ENCODE data around the gene THEMIS2. TPM values are rescaled to one million over a fixed set of nuclear protein-coding genes. Genes with fewer than 3 reads are reported as not detected.

THEMIS2 gene
- polyA plus RNA-seq, 1 donor (not counting 4 experiments of a cell fraction or from before 2014, with no cell fraction given): 1.3 TPM

DNA sequence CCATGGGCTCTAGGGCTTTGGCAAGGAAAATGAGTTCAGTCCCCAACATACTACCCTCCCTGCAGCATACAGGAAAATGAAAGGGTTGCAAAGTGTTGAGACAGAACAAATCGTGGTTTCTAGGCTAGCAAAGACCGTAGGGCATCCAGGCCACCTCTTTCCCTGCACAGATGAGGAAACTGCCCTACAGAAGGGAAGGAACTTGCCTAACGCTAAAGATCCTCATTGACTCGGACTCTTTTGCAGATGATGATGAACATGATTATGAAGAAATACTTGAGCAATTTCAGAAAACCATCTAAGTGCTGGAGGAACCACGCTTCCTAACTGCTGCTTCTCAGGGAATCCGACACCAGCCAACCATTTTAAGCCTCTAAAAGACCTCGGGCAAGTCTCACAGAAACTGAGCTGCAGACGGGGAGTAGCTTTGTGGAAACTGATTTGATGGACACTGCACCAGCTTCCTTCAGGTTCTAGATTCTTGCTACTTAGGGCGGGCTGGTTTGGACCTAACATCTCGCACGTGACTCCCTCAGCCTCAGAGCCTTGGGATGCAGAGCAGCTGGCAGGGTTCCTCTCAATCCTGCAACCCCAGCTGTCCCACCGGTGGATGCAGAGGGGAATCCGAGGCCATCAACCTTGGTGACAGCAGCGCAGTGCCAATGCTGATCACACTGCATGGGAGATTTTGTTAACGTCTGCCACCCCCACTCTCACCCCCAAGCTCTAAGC, 13.4 kb downstream of the THEMIS2 start:
- H3K9ac ChIP-seq (ENCODE audit: control insufficient read depth, extremely low read depth, insufficient read depth, low read length): no peak overlapping the region

GRCh38 chr1:27886353-27886679, 14.0 kb downstream of the THEMIS2 start:
- dilution Hi-C loops (cut with MboI; ENCODE audit: extremely low pct_ligation_motif_present, low sequenced_read_pairs): no loop called here
- Histone ChIP-seq H3K79me2 (ENCODE audit: control insufficient read depth, insufficient read depth, low read length) (no peaks in the 10 kb centered on the region), H3K9me1 (ENCODE audit: control insufficient read depth, extremely low read depth, insufficient read depth, low read length) (no peaks in the 10 kb centered on the region), H3K4me2 (ENCODE audit: control insufficient read depth, extremely low read depth, insufficient read depth, low read depth, low read length) (no peak overlapping the region), H3K9me3 (ENCODE audit: control insufficient read depth, low read depth, low read length) (no peaks in the 10 kb centered on the region), H3K4me1 (ENCODE audit: control insufficient read depth, extremely low read depth, insufficient read depth, low read length) (no peaks in the 10 kb centered on the region), H3K4me3 (ENCODE audit: control insufficient read depth in 2 of 3, extremely low read depth in 1 of 3, insufficient read depth in 2 of 3, low read depth in 1 of 3, low read length in 3 of 3) (no peak overlapping the region), H4K20me1 (ENCODE audit: control insufficient read depth, extremely low read depth, insufficient read depth, low read length) (no peaks in the 10 kb centered on the region), H3K27me3 (ENCODE audit: control insufficient read depth, extremely low read depth, insufficient read depth, low read length) (no peaks in the 10 kb centered on the region), H3K9ac (ENCODE audit: control insufficient read depth, extremely low read depth, insufficient read depth, low read length) (no peak overlapping the region), H2AFZ (ENCODE audit: control insufficient read depth, low read length) (no peak overlapping the region), H3K36me3 (ENCODE audit: control insufficient read depth in 2 of 2, extremely low read depth in 1 of 2, insufficient read depth in 2 of 2, low read length in 2 of 2) (peaks cover 1 to 4% of the 10 kb centered on the region in 2 experiments), H3K27ac (ENCODE audit: control insufficient read depth, insufficient read depth, low read length) (no peak overlapping the region)
- no peak for TF ChIP-seq EZH2 (IDR thresholded peaks at IDR 0.05; ENCODE audit: low read length)
- TF ChIP-seq, protein P1, sequence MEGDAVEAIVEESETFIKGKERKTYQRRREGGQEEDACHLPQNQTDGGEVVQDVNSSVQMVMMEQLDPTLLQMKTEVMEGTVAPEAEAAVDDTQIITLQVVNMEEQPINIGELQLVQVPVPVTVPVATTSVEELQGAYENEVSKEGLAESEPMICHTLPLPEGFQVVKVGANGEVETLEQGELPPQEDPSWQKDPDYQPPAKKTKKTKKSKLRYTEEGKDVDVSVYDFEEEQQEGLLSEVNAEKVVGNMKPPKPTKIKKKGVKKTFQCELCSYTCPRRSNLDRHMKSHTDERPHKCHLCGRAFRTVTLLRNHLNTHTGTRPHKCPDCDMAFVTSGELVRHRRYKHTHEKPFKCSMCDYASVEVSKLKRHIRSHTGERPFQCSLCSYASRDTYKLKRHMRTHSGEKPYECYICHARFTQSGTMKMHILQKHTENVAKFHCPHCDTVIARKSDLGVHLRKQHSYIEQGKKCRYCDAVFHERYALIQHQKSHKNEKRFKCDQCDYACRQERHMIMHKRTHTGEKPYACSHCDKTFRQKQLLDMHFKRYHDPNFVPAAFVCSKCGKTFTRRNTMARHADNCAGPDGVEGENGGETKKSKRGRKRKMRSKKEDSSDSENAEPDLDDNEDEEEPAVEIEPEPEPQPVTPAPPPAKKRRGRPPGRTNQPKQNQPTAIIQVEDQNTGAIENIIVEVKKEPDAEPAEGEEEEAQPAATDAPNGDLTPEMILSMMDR (optimal IDR thresholded peaks at IDR 0.05 in 1 of 3, IDR thresholded peaks at IDR 0.05 in 1 of 3, conservative IDR thresholded peaks at IDR 0.05 in 1 of 3; ENCODE audit: extremely low read depth in 1 of 3, insufficient read depth in 2 of 3, low read length in 3 of 3): no peak
- FAIRE-seq (no peak), DNase-seq (ENCODE audit: low read depth, low spot score) (no peak)

More for the DNA sequence above, 13.4 kb downstream of the THEMIS2 start:
- Histone ChIP-seq H3K79me2 (ENCODE audit: control insufficient read depth, insufficient read depth, low read length) (no peaks in the 10 kb centered on the region), H3K4me2 (ENCODE audit: control insufficient read depth, extremely low read depth, insufficient read depth, low read depth, low read length) (no peak overlapping the region), H3K36me3 (ENCODE audit: control insufficient read depth in 2 of 2, extremely low read depth in 1 of 2, insufficient read depth in 2 of 2, low read length in 2 of 2) (peaks cover 1 to 4% of the 10 kb centered on the region in 2 experiments), H3K9me3 (ENCODE audit: control insufficient read depth, low read depth, low read length) (no peaks in the 10 kb centered on the region), H3K9me1 (ENCODE audit: control insufficient read depth, extremely low read depth, insufficient read depth, low read length) (no peaks in the 10 kb centered on the region), H4K20me1 (ENCODE audit: control insufficient read depth, extremely low read depth, insufficient read depth, low read length) (no peaks in the 10 kb centered on the region), H3K27ac (ENCODE audit: control insufficient read depth, insufficient read depth, low read length) (no peak overlapping the region), H3K27me3 (ENCODE audit: control insufficient read depth, extremely low read depth, insufficient read depth, low read length) (no peaks in the 10 kb centered on the region), H3K4me1 (ENCODE audit: control insufficient read depth, extremely low read depth, insufficient read depth, low read length) (no peaks in the 10 kb centered on the region), H2AFZ (ENCODE audit: control insufficient read depth, low read length) (no peak overlapping the region), H3K4me3 (ENCODE audit: control insufficient read depth in 2 of 3, extremely low read depth in 1 of 3, insufficient read depth in 2 of 3, low read depth in 1 of 3, low read length in 3 of 3) (no peak overlapping the region)
- dilution Hi-C loops (cut with MboI; ENCODE audit: extremely low pct_ligation_motif_present, low sequenced_read_pairs): no loop called here
- FAIRE-seq (no peak), DNase-seq (ENCODE audit: low read depth, low spot score) (no peak)
- no peak for TF ChIP-seq EZH2 (IDR thresholded peaks at IDR 0.05; ENCODE audit: low read length)
- TF ChIP-seq, protein P1 (optimal IDR thresholded peaks at IDR 0.05 in 1 of 3, IDR thresholded peaks at IDR 0.05 in 1 of 3, conservative IDR thresholded peaks at IDR 0.05 in 1 of 3; ENCODE audit: extremely low read depth in 1 of 3, insufficient read depth in 2 of 3, low read length in 3 of 3): no peak
